PC-9 (cell line): ENCODE results near the gene SLN.

Experiments
- CTCF ChIP-seq: fragments of 200-600 bp; sonication (generic); conservative IDR thresholded peaks from 2 replicates; pipeline ENCODE4 v1.6.1; 2017; ENCODE audit warnings: mixed run types, antibody characterized with exemption, mild to moderate bottlenecking, moderate library complexity
- EZH2 ChIP-seq: fragments of 200-600 bp; sonication (generic); IDR thresholded peaks from 2 replicates; pipeline ENCODE4 v1.8.0; 2017; ENCODE audit warnings: antibody characterized with exemption, low read depth

- TF ChIP-seq CTCF (no peak), EZH2 (no peak)
These were observed 35.4 kb downstream of the SLN start for GRCh38 chr11:107676336-107677057.
